ENCODE measurements around the gene DDX39B.
A peak's percentile ranks its signal among the peaks of the same experiment; 100 is the strongest.
"Not testable (repeated sequence)": the region's sequence is repeated elsewhere in the genome, so short reads cannot be mapped to it uniquely, and the experiment has no call there.

Gene DDX39B

GRCh38 chr6:31528307-31528777 is 13.5 kb downstream of the DDX39B start:
- DNase-seq (ENCODE audit: low read depth): no peak

- no peak for DNase-seq (ENCODE audit: low read depth)
Measured at GRCh38 chr6:31525932-31526591, 15.7 kb downstream of the DDX39B start.

- no peak for DNase-seq (ENCODE audit: low read depth)
Measured at GRCh38 chr6:31525553-31525931, 16.3 kb downstream of the DDX39B start.

- DNase-seq (ENCODE audit: low read depth): no peak
Measured at GRCh38 chr6:31521835-31522234, 20.0 kb downstream of the DDX39B start.

- no peak for DNase-seq (ENCODE audit: low read depth)
Measured at GRCh38 chr6:31513456-31514165, 28.2 kb downstream of the DDX39B start.

GRCh38 chr6:31510007-31510406 is 31.8 kb downstream of the DDX39B start:
- DNase-seq (ENCODE audit: low read depth): no peak

GRCh38 chr6:31509036-31509435 is 32.8 kb downstream of the DDX39B start:
- not testable (repeated sequence) for DNase-seq (ENCODE audit: low read depth)

GRCh38 chr6:31502586-31502985 is 39.2 kb downstream of the DDX39B start:
- no peak for DNase-seq (ENCODE audit: low read depth)

- not testable (repeated sequence) for DNase-seq (ENCODE audit: low read depth)
Measured at GRCh38 chr6:31499648-31500047, 42.2 kb downstream of the DDX39B start.

GRCh38 chr6:31498748-31499147 is 43.1 kb downstream of the DDX39B start:
- no peak for DNase-seq (ENCODE audit: low read depth)

GRCh38 chr6:31497531-31498476 is 44.0 kb downstream of the DDX39B start, which contains the start of gene MICB:
Gene MICB, plus strand, starts transcription at chr6:31498145. Its CDS starts 49 bp downstream, at chr6:31498194.
- peak; percentile 78 for DNase-seq (ENCODE audit: low read depth)

GRCh38 chr6:31496826-31497225 is 45.0 kb downstream of the DDX39B start:
- DNase-seq (ENCODE audit: low read depth): not testable (repeated sequence)

- no peak for DNase-seq (ENCODE audit: low read depth)
Measured at GRCh38 chr6:31495580-31495979, 46.2 kb downstream of the DDX39B start.

- peak; percentile 66 for DNase-seq (ENCODE audit: low read depth)
Measured at GRCh38 chr6:31493875-31494694, 47.7 kb downstream of the DDX39B start.

GRCh38 chr6:31493550-31493874 is 48.3 kb downstream of the DDX39B start:
- DNase-seq (ENCODE audit: low read depth): not testable (repeated sequence)

- no peak for DNase-seq (ENCODE audit: low read depth)
Measured at GRCh38 chr6:31490115-31490873, 51.5 kb downstream of the DDX39B start.

GRCh38 chr6:31489086-31489485 is 52.7 kb downstream of the DDX39B start:
- DNase-seq (ENCODE audit: low read depth): no peak

- DNase-seq (ENCODE audit: low read depth): not testable (repeated sequence)
Measured at GRCh38 chr6:31487674-31488073, 54.1 kb downstream of the DDX39B start.

- not testable (repeated sequence) for DNase-seq (ENCODE audit: low read depth)
Measured at GRCh38 chr6:31486065-31486837, 55.6 kb downstream of the DDX39B start.

- DNase-seq (ENCODE audit: low read depth): no peak
Measured at GRCh38 chr6:31485055-31485454, 56.7 kb downstream of the DDX39B start.
